Liver (tissue), 9 donors: ENCODE results near the gene ZNF777. TPM values are rescaled to one million over a fixed set of nuclear protein-coding genes. Genes with fewer than 3 reads are reported as not detected.

Experiments used
- DNase-seq: peaks from one replicate; pipeline ENCODE4 v3.0.0-alpha.2; 2017; ENCODE audit warnings: low spot score
- H3K27ac ChIP-seq, 2 donors: one replicate each; pipeline ENCODE4 v1.7.0; 2013; ENCODE audit warnings: inconsistent platforms in 2 of 2, low read length in 2 of 2, control low read depth in 1 of 2, low read depth in 1 of 2, mild to moderate bottlenecking in 1 of 2
- H3K27me3 ChIP-seq, 4 donors: one replicate each; pipeline versions ENCODE4 v1.6.1 to v1.7.0; 2013; ENCODE audit warnings: low read length in 3 of 4, inconsistent platforms in 1 of 4, mild to moderate bottlenecking in 1 of 4, moderate library complexity in 1 of 4; ENCODE audit not compliant: control insufficient read depth in 4 of 4, insufficient read depth in 4 of 4
- H3K36me3 ChIP-seq, 4 donors: one replicate each; pipeline versions ENCODE4 v1.6.1 to v1.7.0; 2013; ENCODE audit warnings: low read length in 3 of 4, mild to moderate bottlenecking in 3 of 4, low read depth in 1 of 4, moderate library complexity in 1 of 4; ENCODE audit not compliant: control insufficient read depth in 4 of 4, insufficient read depth in 3 of 4
- H3K4me1 ChIP-seq, 4 donors: one replicate each; pipeline versions ENCODE4 v1.6.1 to v1.7.0; 2013; ENCODE audit warnings: low read length in 3 of 4, mild to moderate bottlenecking in 3 of 4, moderate library complexity in 1 of 4; ENCODE audit not compliant: control insufficient read depth in 4 of 4, insufficient read depth in 4 of 4
- H3K4me3 ChIP-seq, 3 donors: one replicate each; pipeline versions ENCODE4 v1.6.1 to v1.7.0; 2013; ENCODE audit warnings: low read length in 3 of 3, control low read depth in 1 of 3, low read depth in 1 of 3, mild to moderate bottlenecking in 1 of 3
- H3K9ac ChIP-seq, 2 donors: one replicate each; pipeline ENCODE4 v1.7.0; 2013; ENCODE audit warnings: low read length in 2 of 2, mild to moderate bottlenecking in 2 of 2, moderate library complexity in 2 of 2, control low read depth in 1 of 2, low read depth in 1 of 2
- H3K9me3 ChIP-seq, 4 donors: one replicate each; pipeline versions ENCODE4 v1.6.1 to v1.7.0; 2013; ENCODE audit warnings: low read length in 3 of 4; ENCODE audit not compliant: control insufficient read depth in 4 of 4
- EGR1 ChIP-seq, 2 donors: IDR thresholded peaks; 2 replicates each; pipeline ENCODE4 v1.6.1; 2016 to 2018; ENCODE audit warnings: antibody characterized with exemption in 2 of 2, low read depth in 2 of 2
- FOXA1 ChIP-seq: IDR thresholded peaks from 2 replicates; pipeline ENCODE4 v1.6.1; 2016; ENCODE audit warnings: antibody characterized with exemption
- FOXA2 ChIP-seq: IDR thresholded peaks from 2 replicates; pipeline ENCODE4 v1.6.1; 2016; ENCODE audit warnings: antibody characterized with exemption
- GABPA ChIP-seq, 2 donors: IDR thresholded peaks in 1 of 2; conservative IDR thresholded peaks in 1 of 2; 2 replicates each; pipeline ENCODE4 v1.6.1; 2016; ENCODE audit warnings: antibody characterized with exemption in 2 of 2, mild to moderate bottlenecking in 1 of 2, moderate library complexity in 1 of 2
- HNF4A ChIP-seq, 2 donors: conservative IDR thresholded peaks; 2 replicates each; pipeline ENCODE4 v1.6.1; 2016; ENCODE audit warnings: antibody characterized with exemption in 2 of 2, mild to moderate bottlenecking in 2 of 2
- HNF4G ChIP-seq: IDR thresholded peaks from 2 replicates; pipeline ENCODE4 v1.6.1; 2016; ENCODE audit warnings: antibody characterized with exemption
- JUND ChIP-seq, 2 donors: IDR thresholded peaks; 2 replicates each; pipeline ENCODE4 v1.6.1; 2016; ENCODE audit warnings: antibody characterized with exemption in 2 of 2
- NR2F2 ChIP-seq: IDR thresholded peaks from 2 replicates; pipeline ENCODE4 v1.6.1; 2016; ENCODE audit warnings: antibody characterized with exemption
- RAD21 ChIP-seq, 2 donors: IDR thresholded peaks; 2 replicates each; pipeline ENCODE4 v1.6.1; 2016; ENCODE audit warnings: antibody characterized with exemption in 2 of 2, mild to moderate bottlenecking in 2 of 2
- RXRA ChIP-seq, 2 donors: IDR thresholded peaks; 2 replicates each; pipeline ENCODE4 v1.6.1; 2017 to 2018; ENCODE audit warnings: antibody characterized with exemption in 2 of 2, mild to moderate bottlenecking in 1 of 2
- SP1 ChIP-seq: IDR thresholded peaks from 2 replicates; pipeline ENCODE4 v1.6.1; 2018; ENCODE audit warnings: antibody characterized with exemption, mild to moderate bottlenecking
- TAF1 ChIP-seq: conservative IDR thresholded peaks from 2 replicates; pipeline ENCODE4 v1.6.1; 2016; ENCODE audit warnings: antibody characterized with exemption, mild to moderate bottlenecking
- YY1 ChIP-seq: IDR thresholded peaks from 2 replicates; pipeline ENCODE4 v1.6.1; 2016; ENCODE audit warnings: antibody characterized with exemption, mild to moderate bottlenecking
- WGBS: extraction: QIAGEN DNeasy Blood & Tissue Kit; methylation state at CpG from one replicate; pipeline ENCODE4 v1.1.7; 2013; 5-methylcytosine and 5-hydroxymethylcytosine counted together
- polyA plus RNA-seq, 2 donors: library from polyadenylated mRNA; stranded (reverse) in 1 of 2; unstranded in 1 of 2; fragments of 200-250 nt in 1 of 2; fragments of >200 nt in 1 of 2; fragmentation: Nextera tagmentation in 1 of 2; extraction: Ambion mirVana in 1 of 2; gene quantifications; one replicate each; pipeline versions ENCODE4 v1.2.1 to v1.2.3, GENCODE V29; 2013 to 2015
- total RNA-seq, 2 donors: library from RNA; depleted of rRNA; stranded (reverse); fragments of >200 nt; gene quantifications; one replicate each; pipeline ENCODE4 v1.2.3, GENCODE V29; 2014
- TF ChIP-seq, protein P1 (sequence below): IDR thresholded peaks from 2 replicates; pipeline ENCODE4 v1.6.1; 2016; ENCODE audit warnings: antibody characterized with exemption, mild to moderate bottlenecking
- TF ChIP-seq, protein P2 (sequence below): fragments of 150-350 bp; IDR thresholded peaks from 2 replicates; pipeline ENCODE4 v1.5.1; 2017; ENCODE audit warnings: improper control_type of control experiment, low read depth, low read length; ENCODE audit not compliant: missing input control
- TF ChIP-seq, protein P3 (sequence below): IDR thresholded peaks from 2 replicates; pipeline ENCODE4 v1.6.1; 2016; ENCODE audit warnings: antibody characterized with exemption
- TF ChIP-seq, protein P4 (sequence below): IDR thresholded peaks from 2 replicates; pipeline ENCODE4 v1.6.1; 2016; ENCODE audit warnings: antibody characterized with exemption
- donor health status: healthy.
- donor health status: healthy.
- donor health status: healthy.
- donor health status: healthy.
- donor health status: healthy.

Gene ZNF777
- total and polyA plus RNA-seq, 4 donors, result 0.22 to 5.7 (median 4.1) TPM

DNA sequence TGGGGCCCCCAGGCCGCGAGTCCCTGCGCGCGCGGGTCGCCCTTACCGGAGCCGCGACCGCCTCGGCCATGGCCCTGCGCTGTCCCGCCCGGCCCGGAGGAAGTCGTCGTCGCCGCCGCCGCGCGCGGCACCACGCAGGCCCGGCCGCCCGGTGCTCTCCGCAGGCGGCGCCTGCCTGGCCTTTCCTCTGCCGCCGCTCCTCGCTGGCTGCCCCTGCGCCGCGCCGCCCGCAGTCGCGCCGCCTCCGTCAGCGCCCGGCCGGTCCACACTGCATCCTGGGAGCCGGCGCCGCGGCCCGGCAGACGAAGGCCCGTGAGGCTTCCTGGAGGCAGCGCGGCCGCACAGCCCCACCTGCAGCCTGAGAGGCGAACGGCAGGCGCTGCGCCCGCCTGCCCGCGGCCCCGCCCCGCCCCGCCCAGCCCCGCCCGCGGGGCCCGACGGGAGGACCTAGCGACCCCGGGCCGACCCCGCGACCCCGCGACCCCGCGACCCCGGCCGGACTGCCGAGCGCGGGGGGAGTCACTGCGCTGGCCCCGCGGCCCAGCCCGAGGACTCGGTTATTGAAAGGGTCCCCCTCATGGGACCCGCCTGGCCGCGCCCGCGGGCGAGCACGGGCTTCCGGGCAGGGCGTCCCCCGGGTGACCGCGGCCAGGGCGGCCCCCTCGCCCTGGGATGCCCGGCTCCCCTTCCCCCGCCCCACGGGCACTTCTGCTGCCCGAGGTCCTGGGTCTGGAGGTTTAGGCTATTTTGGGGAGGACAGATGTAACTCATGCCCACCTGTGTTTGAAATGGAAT, 36.8 kb upstream of the ZNF777 start, which contains the start of gene ZNF746:
TSS of gene ZNF746 (minus strand) at position 343 of the 795 bp plus-strand sequence. CDS start at position 70, 273 bp downstream.
- peak within 1 kb of the TSS; percentile 55 to 77 for H3K27ac ChIP-seq

DNA sequence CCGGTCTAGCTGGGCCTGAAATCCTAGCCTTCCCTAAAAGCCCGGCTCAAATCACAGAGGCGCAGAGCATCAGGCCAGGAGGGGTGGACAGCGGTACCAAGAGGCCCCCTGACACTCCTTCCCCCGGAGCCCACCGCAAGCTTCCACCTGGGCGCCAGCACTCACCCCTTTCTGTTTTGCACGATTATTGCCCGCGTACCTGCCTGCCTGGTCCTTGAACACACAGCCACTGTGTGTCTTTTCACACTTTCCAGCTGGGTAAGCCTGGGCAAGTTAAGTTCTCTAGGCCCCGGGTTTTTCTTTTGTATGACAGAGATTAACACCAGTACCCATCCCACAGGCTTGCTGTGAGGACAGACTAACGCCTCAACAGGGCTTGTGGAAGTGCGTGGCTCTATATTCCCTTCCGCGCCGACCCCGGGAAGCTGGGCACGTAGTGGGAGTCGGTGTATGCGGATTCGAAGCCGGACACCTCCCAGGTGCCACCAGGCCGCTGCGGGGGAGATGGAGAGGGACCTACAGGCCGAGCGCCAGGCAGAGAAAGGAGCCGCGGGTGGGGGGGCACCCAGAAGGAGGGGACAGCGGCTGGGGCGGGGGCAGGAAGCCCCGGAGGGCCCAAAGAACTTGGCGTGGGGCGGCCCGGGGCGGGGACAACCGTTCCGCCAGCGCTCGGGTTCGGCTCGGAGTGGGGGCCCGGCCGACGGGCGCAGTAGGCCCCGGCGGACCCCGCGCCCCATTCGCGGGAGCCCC, 36.0 kb upstream of the ZNF777 start:
- peaks cover 10 to 19% (median 15%) of the 10 kb centered on the region in 4 donors for H3K36me3 ChIP-seq
- WGBS, result 4% methylated on average over 51 of the region's 51 CpGs
- no peaks in the 10 kb centered on the region for H3K9me3 ChIP-seq
- peaks cover 4 to 32% (median 21%) of the 10 kb centered on the region in 4 donors for H3K4me1 ChIP-seq
- no peaks in the 10 kb centered on the region for H3K27me3 ChIP-seq
- peak overlapping the region; percentile 55 to 77 for H3K27ac ChIP-seq
- peak; percentile 62 for DNase-seq
- peak overlapping the region; percentile 74 to 95 (median 84) for H3K4me3 ChIP-seq
- H3K9ac ChIP-seq, result peak overlapping the region; percentile 76 to 80
- TF ChIP-seq RAD21 (IDR thresholded peaks at IDR 0.05) (no peak), SP1 (no peak), TAF1 (no peak), NR2F2 (no peak), GABPA (IDR thresholded peaks at IDR 0.05 in 1 of 2, conservative IDR thresholded peaks at IDR 0.05 in 1 of 2) (no peak), JUND (IDR thresholded peaks at IDR 0.05) (no peak), RXRA (IDR thresholded peaks at IDR 0.05) (no peak), FOXA2 (no peak), YY1 (no peak), FOXA1 (no peak), HNF4A (conservative IDR thresholded peaks at IDR 0.05) (no peak), HNF4G (no peak)
- TF ChIP-seq, protein P1, sequence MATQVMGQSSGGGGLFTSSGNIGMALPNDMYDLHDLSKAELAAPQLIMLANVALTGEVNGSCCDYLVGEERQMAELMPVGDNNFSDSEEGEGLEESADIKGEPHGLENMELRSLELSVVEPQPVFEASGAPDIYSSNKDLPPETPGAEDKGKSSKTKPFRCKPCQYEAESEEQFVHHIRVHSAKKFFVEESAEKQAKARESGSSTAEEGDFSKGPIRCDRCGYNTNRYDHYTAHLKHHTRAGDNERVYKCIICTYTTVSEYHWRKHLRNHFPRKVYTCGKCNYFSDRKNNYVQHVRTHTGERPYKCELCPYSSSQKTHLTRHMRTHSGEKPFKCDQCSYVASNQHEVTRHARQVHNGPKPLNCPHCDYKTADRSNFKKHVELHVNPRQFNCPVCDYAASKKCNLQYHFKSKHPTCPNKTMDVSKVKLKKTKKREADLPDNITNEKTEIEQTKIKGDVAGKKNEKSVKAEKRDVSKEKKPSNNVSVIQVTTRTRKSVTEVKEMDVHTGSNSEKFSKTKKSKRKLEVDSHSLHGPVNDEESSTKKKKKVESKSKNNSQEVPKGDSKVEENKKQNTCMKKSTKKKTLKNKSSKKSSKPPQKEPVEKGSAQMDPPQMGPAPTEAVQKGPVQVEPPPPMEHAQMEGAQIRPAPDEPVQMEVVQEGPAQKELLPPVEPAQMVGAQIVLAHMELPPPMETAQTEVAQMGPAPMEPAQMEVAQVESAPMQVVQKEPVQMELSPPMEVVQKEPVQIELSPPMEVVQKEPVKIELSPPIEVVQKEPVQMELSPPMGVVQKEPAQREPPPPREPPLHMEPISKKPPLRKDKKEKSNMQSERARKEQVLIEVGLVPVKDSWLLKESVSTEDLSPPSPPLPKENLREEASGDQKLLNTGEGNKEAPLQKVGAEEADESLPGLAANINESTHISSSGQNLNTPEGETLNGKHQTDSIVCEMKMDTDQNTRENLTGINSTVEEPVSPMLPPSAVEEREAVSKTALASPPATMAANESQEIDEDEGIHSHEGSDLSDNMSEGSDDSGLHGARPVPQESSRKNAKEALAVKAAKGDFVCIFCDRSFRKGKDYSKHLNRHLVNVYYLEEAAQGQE, result no peak
- TF ChIP-seq, protein P2, sequence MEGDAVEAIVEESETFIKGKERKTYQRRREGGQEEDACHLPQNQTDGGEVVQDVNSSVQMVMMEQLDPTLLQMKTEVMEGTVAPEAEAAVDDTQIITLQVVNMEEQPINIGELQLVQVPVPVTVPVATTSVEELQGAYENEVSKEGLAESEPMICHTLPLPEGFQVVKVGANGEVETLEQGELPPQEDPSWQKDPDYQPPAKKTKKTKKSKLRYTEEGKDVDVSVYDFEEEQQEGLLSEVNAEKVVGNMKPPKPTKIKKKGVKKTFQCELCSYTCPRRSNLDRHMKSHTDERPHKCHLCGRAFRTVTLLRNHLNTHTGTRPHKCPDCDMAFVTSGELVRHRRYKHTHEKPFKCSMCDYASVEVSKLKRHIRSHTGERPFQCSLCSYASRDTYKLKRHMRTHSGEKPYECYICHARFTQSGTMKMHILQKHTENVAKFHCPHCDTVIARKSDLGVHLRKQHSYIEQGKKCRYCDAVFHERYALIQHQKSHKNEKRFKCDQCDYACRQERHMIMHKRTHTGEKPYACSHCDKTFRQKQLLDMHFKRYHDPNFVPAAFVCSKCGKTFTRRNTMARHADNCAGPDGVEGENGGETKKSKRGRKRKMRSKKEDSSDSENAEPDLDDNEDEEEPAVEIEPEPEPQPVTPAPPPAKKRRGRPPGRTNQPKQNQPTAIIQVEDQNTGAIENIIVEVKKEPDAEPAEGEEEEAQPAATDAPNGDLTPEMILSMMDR, result no peak
- TF ChIP-seq, protein P3, sequence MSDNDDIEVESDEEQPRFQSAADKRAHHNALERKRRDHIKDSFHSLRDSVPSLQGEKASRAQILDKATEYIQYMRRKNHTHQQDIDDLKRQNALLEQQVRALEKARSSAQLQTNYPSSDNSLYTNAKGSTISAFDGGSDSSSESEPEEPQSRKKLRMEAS, result no peak
- TF ChIP-seq, protein P4, sequence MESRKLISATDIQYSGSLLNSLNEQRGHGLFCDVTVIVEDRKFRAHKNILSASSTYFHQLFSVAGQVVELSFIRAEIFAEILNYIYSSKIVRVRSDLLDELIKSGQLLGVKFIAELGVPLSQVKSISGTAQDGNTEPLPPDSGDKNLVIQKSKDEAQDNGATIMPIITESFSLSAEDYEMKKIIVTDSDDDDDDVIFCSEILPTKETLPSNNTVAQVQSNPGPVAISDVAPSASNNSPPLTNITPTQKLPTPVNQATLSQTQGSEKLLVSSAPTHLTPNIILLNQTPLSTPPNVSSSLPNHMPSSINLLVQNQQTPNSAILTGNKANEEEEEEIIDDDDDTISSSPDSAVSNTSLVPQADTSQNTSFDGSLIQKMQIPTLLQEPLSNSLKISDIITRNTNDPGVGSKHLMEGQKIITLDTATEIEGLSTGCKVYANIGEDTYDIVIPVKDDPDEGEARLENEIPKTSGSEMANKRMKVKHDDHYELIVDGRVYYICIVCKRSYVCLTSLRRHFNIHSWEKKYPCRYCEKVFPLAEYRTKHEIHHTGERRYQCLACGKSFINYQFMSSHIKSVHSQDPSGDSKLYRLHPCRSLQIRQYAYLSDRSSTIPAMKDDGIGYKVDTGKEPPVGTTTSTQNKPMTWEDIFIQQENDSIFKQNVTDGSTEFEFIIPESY, result no peak

More for the DNA sequence above, 36.8 kb upstream of the ZNF777 start, which contains the start of gene ZNF746:
- Histone ChIP-seq H3K27me3 (no peaks in the 10 kb centered on the region), H3K4me1 (peaks cover 4 to 32% (median 21%) of the 10 kb centered on the region in 4 donors), H3K4me3 (peak within 1 kb of the TSS; percentile 74 to 95 (median 84)), H3K9me3 (no peaks in the 10 kb centered on the region), H3K9ac (peak within 1 kb of the TSS; percentile 76 to 80), H3K36me3 (peaks cover 5 to 13% (median 7%) of the 10 kb centered on the region in 4 donors)
- under 1% methylated on average over 109 of the region's 109 CpGs for WGBS
- peak; percentile 85 for DNase-seq
- TF ChIP-seq, protein P2, result peak; percentile 83
- TF ChIP-seq SP1 (no peak), TAF1 (no peak), NR2F2 (no peak), GABPA (IDR thresholded peaks at IDR 0.05 in 1 of 2, conservative IDR thresholded peaks at IDR 0.05 in 1 of 2) (no peak), EGR1 (IDR thresholded peaks at IDR 0.05; ENCODE audit: low read depth in 2 of 2) (no peak), RAD21 (IDR thresholded peaks at IDR 0.05) (peak; percentile 36 to 54), HNF4A (conservative IDR thresholded peaks at IDR 0.05) (no peak)
